HG02623 (cell line): ENCODE data around the gene FBRSL1.

Experiments used
- ATAC-seq: cut with Tn5 transposase; IDR thresholded peaks from one replicate; pipeline ENCODE4 v1.9.1; 2021; ENCODE audit warnings: moderate library complexity; ENCODE audit not compliant: unreplicated experiment

Gene FBRSL1

DNA sequence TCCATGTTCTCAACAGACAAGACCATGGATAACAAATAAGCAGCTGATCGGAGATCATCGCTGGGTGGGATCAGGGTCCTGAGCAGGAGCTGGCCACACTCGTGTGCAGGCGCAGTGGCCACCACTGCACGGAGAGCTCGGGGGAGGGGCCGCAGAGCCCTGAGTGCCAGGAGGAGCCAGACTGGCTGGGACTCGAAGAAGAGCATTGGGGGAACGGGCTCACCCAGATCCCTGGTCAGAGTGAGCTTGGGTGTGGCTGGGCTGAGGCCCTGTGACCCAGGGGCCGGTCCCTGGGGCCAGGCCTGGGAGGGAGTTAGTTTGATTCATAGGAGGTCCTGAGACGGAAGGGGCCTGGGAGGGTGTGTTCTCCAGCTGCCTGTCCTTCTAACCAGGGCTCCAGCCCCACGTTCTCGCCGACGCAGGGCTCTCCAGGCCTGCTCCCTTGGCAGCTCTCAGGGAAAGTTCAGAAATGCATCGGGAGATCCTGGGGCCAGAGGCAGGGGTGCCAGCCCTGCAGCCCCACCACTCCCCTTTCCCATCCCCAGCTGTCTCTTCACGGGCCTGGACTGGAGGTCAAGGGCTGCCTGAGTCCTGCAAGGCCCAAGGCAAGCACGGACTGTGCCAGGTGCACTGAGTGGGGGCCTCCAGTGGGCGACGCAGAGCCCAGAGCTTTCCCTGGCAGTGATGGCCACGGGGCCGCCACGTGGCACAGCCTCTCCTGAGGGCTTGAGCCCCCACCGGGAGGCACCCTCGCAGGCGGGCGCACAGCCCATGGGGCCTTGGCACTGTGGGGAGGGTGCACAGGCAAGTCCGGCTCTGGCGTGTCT, 48.1 kb downstream of the FBRSL1 start:
- ATAC-seq, result no peak

DNA sequence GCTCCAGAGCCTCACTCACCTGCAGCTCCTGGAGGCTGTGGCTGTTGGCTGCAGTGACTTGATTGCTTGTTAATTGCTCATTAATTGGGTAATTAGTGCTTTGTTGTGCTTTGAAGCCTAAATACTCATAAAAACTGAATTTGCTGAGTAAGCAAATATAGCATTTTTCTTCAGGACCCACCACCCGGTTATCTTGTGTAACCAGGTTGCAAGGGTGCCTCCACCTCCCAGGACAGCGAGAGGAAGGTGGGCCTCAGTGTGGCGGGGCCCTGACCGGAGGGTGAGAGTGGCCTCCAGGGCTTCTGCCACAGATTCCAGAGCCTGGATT, 48.7 kb downstream of the FBRSL1 start:
- ATAC-seq, result no peak

DNA sequence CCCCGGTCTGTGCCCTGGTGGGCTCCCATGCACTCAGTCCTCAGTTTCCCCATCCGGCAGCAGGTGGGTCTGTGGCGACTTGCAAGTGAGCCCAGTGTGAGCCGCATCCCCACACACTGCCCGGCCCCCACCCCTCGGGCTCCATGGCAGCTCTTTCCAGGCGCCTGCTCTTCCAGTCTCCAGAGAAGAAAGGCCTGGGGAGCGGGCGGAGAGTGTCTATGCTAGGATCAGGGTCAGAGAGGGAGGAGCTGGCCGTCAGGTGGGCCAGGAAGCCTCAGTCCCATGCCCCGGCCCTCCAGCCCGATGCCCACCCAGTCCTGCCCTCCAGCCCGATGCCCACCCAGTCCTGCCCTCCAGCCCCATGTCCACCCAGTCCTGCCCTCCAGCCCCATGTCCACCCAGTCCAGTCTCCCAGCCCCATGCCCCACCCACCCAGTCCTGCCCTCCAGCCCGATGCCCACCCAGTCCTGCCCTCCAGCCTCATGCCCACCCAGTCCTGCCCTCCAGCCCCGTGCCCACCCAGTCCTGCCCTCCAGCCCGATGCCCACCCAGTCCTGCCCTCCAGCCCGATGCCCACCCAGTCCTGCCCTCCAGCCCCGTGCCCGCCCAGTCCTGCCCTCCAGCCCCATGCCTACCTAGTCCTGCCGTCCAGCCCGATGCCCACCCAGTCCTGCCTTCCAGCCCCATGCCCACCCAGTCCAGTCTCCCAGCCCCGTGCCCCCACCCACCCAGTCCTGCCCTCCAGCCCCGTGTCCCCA, 49.2 kb downstream of the FBRSL1 start:
- no peak for ATAC-seq

DNA sequence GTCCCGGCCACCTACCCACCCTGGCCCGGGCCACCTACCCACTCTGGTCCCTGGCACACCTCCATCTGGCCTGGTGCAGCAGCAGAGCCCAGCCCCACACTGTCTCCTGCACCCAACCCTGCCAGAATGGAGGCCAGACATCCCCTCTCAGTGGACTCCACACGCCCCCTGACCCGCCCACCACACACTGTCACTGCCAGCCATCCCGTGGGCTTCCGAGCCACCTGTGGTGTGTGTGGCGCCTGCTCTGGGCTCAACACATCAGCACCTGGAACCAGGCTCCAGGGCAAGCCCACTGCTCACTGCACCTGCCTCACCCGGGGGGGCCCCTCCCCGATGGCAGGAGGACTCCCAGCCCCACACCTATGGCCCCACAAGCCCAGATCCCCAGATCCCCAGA, 50.5 kb downstream of the FBRSL1 start:
- no peak for ATAC-seq

DNA sequence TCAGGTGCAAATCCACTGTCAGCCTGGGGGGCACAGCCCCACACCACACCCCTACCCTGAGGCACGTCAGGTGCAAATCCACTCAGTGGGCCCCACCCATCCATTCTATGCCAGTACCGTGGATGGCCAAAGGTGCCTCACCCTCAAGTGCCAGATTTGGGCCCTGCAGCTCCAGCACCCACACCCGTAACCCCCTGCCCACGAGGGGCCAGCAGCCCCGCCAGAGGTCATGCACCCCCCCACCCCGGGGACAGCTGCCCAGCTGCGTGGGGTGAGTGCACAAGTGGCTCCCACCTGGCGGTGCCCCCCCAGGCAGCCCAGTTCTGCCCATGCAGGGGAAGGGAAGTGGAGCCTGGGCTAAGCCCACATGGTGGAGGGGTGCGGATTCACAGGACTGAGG, 51.2 kb downstream of the FBRSL1 start:
- no peak for ATAC-seq

DNA sequence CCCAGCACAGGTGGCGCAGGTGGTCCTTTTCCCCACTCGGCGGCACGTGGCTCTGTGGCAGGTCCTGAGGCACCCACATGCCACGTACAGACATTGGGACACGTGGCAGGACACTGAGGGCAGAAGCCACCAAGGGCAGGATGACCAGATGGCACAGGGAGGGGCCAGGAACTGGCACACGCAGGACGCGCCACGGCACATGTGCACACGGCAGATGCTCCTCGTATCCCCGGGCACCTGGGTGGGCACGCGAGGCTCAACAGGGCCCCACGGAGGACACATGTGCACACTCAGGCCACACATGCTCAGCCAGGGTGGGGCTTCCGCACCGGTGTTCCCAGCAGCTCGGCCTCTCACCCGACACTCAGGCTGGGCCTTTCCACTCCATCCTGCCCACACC, 52.0 kb downstream of the FBRSL1 start:
- no peak for ATAC-seq

DNA sequence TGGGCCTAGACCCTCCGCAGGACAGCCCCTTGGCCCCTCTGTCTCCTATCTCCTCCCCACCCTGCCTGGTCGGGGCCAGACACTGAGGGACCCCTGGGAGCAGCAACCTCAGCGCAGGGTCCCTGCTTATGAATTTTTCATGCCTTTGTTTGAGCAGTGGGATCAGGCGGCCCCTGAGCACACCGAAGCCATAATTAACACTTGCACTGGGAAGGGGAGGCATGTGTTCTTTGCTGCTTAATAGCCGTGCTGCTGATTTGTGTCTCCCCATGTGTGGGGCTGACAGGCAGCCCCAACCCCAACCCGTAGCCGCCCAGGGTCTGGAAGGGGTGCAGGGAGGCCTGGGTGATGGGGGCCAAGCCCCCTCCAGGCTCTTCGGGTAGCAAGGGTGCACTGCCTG, 52.7 kb downstream of the FBRSL1 start:
- no peak for ATAC-seq

DNA sequence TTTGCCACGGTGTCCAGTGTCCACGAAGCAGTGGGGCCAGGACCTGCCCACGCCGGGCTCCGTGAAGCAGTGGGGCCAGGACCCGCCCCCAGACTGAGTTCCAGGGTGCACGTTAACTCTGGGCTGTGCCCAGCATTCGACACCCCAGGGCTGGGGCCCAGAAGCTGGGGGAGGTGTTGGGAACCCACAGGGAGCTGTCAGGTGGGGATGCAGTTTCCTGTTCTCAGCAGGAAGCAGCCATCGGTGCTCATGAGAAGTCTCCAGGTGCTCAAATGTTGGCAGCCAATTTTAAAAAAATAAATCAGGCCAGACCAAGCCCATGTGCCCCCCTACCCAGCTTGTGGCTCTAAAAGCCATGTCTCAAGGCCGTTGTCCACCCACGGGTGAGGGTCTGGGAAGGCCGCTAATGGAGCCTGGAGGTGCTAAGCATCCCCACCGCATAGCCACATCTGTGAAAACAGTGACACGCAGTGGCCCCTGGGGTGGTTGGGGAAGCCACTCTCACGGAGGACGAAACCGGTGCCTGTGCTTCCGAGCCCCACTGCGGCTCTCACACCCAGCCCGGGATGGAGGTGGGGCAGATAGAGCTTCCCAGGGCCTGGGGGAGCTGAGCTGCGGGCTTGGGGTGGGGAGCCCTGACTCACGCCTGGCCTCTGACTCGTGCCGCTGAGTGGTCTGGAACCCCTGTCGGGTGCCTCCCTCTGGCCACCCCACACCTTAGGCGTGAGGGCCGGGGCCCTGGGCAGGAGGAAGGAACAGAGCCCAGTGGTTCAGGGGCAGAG, 53.5 kb downstream of the FBRSL1 start:
- no peak for ATAC-seq

DNA sequence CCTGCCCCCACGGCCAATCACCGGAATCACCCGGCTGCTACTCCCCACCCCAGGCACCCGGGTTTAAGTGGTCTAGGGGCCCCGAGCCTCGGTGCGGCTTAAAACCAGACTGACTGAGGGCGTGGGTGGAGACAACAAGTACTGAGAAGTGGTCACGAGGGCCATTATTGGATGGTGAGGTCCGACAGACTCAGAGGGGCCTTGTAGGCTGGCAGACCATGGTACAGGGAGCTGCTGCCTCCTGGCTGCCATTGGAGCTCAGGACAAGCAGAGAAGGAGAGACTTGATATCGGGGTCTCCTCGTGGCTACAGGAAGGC, 54.1 kb downstream of the FBRSL1 start:
- no peak for ATAC-seq

DNA sequence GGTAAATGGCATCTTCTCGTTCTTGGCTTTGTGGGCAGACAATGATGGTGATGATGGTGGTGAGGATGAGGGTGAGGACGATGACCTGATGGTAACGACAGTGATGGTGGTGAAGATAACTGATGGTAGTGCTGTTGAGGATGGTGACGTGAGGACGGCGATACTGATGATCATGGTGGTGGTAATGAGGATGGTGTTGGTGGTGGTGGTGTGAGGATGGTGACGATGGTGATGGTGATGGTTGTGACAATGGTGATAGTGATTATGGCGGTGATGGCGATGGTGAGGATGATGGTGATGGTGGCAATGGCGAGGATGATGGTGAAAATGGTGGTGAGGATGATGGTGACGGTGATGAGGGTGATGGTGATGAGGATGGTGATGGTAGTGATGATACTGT, 54.5 kb downstream of the FBRSL1 start:
- ATAC-seq, result no peak

DNA sequence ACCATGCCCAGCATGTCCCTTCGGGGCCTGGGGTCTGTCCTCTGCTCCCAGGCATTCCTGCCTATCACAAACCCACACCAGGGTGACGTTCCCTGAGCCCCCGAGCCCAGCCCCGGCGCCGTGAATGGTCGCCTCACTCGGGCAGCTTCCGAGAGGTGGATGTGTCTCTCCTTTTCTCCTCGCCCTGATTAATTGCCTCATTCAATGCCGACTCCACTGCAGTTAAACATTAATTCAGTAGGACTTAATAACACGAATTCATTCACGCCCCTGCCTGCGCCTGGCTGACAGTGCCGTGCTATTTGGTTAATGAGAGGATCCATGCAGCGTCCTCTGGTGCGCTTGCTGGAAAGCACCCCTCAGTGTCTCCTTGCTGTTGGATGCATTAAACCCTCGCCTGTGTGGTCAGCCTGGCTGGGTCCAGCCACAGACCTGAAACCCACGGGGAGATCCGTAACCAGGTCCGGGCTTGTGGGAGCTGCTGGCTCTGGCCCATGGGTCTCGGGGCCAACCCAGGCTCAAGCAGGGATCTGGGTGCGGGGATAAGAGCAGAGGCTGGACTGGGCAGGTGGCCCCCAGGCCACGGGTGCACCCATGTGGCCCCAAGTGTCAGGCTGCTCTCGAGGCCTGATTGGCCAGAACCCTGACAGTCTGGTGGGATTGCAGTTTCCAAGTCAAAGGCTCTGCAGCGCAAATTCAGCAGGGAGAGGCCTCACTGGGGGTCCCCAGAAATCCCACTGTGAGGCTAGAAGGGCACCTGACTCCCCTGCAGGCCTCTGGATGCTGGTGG, 55.4 kb downstream of the FBRSL1 start:
- no peak for ATAC-seq

DNA sequence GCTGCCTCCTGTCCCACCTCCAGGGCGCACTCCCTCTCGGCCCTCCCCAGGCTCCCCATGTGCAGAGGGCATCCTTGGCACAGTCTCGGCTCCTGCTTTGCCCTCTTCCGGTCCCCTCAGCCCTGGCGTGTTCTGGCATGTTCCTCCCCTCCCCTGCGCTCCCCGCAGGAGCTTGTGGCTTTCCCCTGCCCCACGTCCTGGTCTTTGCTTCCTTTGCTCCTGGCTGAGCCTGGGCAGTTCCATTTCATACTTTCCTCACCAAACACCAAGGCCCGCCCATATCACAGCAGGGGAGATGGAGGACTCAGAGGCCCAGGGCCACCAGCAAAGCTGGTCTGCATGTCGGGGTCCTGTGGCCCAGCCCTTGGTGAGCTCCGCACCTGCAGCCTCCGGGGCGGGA, 56.0 kb downstream of the FBRSL1 start:
- ATAC-seq, result no peak

DNA sequence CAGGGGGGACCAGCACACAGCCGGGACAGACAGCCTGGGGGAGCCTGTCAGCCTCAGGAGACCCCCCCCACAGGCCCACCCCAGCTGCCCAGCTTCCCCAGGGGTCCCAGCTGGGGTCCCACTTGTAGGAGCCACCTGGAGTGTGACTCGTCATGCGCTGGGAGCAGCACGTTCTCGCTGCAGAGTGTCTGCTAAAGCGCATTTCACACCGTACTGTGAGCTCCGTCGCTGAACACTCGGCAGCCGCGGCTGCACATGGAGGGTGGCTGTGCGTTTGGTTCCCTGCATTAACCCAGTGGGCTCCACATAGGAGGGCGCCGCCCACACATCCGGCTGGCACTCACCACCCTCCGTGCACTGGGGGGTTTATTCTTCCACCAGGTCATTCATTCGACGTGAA, 56.7 kb downstream of the FBRSL1 start:
- no peak for ATAC-seq

DNA sequence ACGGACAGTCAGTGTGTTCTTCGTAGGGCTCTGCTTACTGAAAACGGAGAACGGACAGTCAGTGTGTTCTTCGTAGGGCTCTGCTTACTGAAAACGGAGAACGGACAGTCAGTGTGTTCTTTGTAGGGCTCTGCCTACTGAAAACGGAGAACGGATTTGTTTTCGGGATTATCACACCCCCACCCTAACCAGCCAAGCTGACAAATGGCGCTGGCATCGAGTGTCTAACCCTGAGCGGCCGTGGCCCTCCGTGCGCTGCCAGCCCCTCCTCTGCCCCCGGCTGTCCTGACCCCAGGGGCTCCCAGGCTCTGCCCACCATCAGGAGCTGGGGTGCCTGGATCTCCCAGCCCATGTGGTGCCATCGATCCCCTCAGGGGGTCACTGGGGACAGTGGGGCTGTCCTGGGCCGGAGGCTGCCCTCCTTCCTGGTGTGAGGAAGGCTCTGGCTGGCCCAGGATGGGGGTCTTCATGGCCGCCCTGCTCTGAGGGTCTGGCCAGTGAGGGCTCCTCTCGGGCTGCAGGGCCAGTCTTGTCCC, 57.3 kb downstream of the FBRSL1 start:
- ATAC-seq, result no peak

DNA sequence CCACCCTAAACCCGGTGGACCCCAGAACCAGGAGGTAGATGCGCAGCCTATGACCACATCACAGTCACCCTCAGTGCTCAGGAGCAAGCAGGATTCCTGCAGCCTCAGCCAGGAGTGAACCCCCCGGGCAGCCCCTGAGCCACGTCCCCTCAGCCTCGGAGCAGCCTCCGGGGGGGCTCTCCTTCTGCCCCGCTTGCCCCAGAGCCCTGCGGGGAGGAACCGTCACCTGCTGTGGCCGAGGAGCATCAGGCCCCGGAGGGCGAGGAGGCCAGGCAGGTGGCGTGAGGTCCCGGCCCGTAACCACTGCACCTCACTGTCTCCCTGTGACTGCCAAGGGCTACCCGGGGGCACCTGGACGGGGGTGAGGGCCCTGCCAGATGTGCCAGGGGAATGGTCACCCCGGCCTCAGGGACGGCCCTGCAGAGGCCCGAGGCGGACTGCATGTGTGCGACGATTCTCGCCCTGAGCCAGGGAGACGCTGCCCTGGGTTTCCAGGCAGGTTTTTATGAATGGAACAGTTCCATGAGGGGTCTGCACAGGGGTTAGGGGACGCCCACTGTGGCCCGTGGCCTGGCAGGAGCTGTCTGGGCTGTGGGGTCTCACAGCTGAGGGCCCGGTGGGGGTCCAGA, 58.6 kb downstream of the FBRSL1 start:
- ATAC-seq, result no peak

DNA sequence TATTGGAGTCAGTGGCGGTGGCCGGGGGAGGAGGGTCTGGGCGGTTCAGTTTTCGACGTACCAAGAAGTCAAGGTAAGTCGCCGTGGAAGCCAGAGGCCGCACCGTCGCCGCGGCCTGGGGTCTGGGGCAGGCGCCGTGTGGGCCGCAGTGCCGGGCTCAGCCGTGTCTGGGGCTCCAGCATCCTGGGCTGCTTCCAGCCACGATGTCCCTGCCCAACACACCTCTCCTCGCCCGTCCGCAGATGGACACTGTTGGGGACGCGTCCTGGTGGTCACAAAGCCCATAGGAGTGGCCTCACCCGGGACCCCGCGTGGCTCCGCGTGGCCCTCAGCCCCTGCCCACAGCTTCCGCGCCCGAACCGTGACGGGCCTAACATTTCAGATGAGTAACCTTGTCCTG, 59.1 kb downstream of the FBRSL1 start:
- no peak for ATAC-seq

DNA sequence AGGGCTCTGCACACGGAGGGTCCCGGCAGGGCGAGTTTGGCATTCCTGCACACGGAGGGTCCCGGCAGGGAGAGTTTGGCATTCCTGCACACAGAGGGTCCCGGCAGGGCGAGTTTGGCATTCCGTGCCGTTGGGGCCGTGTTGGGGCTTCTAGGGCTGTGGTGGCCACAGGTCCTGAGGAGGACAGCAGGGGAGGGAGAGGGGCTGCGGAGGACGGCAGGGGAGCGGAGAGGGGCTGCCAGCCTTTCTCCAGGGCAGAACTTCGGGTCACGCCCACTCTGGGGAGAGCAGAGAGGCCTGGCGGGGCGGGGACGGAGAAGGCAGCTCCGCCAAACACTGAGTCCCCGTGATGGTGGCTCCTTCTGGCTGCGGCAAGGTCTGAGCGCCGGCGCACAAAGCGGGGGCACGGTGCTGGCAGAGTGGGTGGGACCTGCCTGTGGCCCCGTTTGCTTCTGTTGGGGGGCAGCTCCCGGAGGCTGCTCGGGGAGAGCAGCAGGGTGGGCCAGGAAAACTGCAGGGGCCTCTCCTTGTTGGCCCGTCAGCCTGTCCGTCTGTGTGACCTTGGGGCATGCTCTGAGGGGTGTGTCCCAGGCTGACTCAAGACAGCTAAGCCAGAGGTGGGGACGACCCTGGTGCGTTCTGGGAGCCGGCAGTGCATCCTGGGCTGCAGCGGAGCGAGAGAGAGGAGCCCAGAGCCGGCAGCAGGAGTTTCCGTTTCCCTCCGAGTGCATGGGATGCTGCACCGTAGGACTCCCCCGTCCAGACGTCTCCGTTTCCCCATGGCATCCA, 60.3 kb downstream of the FBRSL1 start:
- no peak for ATAC-seq

DNA sequence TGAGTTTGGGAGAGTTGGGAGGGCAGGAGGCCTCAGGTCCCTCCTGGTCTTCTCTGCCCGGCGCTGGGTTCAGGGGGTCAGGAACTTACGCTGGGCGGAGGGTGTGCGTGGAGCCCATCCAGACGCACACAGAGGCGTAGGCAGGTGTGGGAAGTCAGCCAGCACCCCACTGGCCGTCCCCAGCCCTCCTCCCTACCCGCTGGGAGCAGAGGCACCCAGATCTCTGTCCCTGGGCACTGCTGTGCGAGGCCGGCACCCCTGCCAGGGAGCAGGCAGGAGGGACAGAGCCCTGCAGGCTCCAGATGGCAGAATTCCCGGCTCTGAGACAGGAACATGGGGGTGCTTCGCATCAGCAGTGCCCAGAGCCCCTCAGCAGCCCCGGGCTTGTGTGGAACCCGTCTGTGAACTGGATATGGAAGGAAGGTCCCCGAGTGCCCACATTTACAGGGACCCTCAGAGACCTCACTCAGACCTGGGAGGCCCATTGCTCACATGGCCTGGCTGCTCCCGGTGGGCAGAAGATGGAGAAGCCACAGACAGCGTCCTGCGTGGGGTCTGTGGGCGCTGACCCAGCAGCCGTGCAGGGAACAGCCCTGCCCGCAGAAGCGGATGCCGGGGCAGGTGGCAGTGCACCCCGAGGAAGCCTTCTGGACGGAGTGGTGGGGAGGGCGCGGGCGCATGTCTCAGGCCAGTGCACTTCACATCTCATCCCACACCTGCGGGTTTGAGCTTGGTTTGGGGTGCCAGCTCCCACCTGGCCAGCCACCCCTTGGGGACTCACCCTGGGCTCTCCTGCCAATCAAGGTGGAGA, 61.1 kb downstream of the FBRSL1 start:
- no peak for ATAC-seq

DNA sequence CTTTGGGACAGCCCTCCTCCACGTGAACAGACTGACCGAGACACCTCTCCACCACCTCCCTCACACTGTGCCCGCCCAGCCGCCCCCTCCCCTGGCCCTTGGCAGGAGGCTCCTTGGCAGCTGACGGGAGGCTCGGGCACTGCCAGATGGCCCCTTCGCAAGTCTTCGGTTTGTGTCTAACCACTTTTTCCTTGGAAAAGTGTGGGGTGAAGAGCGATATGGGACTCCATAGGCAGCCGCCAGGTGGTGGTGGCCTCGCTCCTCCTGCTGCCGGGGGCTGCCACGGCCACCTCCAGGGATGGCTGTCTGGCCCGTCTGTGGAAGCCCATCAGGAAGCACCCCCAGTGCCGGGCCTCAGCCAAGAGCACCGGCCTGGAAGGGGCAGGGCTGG, 61.7 kb downstream of the FBRSL1 start:
- ATAC-seq, result no peak
